KMS-11 (cell line): ENCODE results near the gene RSF1.
"Not testable (repeated sequence)": the region's sequence is repeated elsewhere in the genome, so short reads cannot be mapped to it uniquely, and the experiment has no call there.

Experiments used
- H2AFZ ChIP-seq: fragments of 200-600 bp; sonication (generic); 2 replicates; pipeline ENCODE4 v1.6.1; 2016; ENCODE audit warnings: antibody characterized with exemption, mixed run types, low read depth
- H3K27ac ChIP-seq: fragments of 200-600 bp; sonication (generic); 2 replicates; pipeline ENCODE4 v1.6.1; 2016; ENCODE audit warnings: mild to moderate bottlenecking, mixed run types
- H3K27me3 ChIP-seq: fragments of 200-600 bp; sonication (generic); 2 replicates; pipeline ENCODE4 v1.6.1; 2017; ENCODE audit warnings: mild to moderate bottlenecking, low read depth, mixed run types, moderate library complexity; ENCODE audit not compliant: insufficient read depth
- H3K36me3 ChIP-seq: fragments of 200-600 bp; sonication (generic); 2 replicates; pipeline ENCODE4 v1.6.1; 2017; ENCODE audit warnings: mild to moderate bottlenecking, mixed run types; ENCODE audit not compliant: insufficient read depth
- H3K4me1 ChIP-seq: fragments of 200-600 bp; sonication (generic); 2 replicates; pipeline ENCODE4 v1.6.1; 2016; ENCODE audit warnings: mild to moderate bottlenecking, low read depth, mixed run types; ENCODE audit not compliant: poor library complexity, severe bottlenecking
- H3K4me2 ChIP-seq: fragments of 200-600 bp; sonication (generic); 2 replicates; pipeline ENCODE4 v1.7.0; 2016; ENCODE audit warnings: mild to moderate bottlenecking, mixed run types
- H3K4me3 ChIP-seq: fragments of 200-600 bp; sonication (generic); IDR thresholded peaks from 2 replicates; pipeline ENCODE4 v1.6.1; 2017; ENCODE audit warnings: low read depth, low read length, mixed read lengths; ENCODE audit not compliant: insufficient read depth
- H3K79me2 ChIP-seq: fragments of 200-600 bp; sonication (generic); 2 replicates; pipeline ENCODE4 v1.6.1; 2016; ENCODE audit warnings: low read depth, mixed run types; ENCODE audit not compliant: insufficient read depth
- H3K9ac ChIP-seq: fragments of 200-600 bp; sonication (generic); 2 replicates; pipeline ENCODE4 v1.6.1; 2016; ENCODE audit warnings: mild to moderate bottlenecking, mixed run types
- H4K20me1 ChIP-seq: fragments of 200-600 bp; sonication (generic); 2 replicates; pipeline ENCODE4 v1.6.1; 2016; ENCODE audit warnings: mild to moderate bottlenecking, mixed run types; ENCODE audit not compliant: insufficient read depth
- CTCF ChIP-seq: fragments of 200-600 bp; sonication (generic); conservative IDR thresholded peaks from 2 replicates; pipeline ENCODE4 v1.6.1; 2017; ENCODE audit warnings: low read depth, mild to moderate bottlenecking, antibody characterized with exemption, low read length, moderate library complexity, mixed read lengths

The RSF1 gene

GRCh38 chr11:77828926-77829325 is 8.4 kb upstream of the RSF1 start:
- no peak overlapping the region for H2AFZ ChIP-seq
- H3K36me3 ChIP-seq: no peaks in the 10 kb centered on the region
- H3K4me2 ChIP-seq: no peak overlapping the region
- H3K27ac ChIP-seq: no peak overlapping the region
- H3K27me3 ChIP-seq: no peaks in the 10 kb centered on the region
- TF ChIP-seq CTCF: no peak
- no peaks in the 10 kb centered on the region for H4K20me1 ChIP-seq
- no peaks in the 10 kb centered on the region for H3K4me1 ChIP-seq
- H3K4me3 ChIP-seq: no peak overlapping the region
- H3K9ac ChIP-seq: no peak overlapping the region
- H3K79me2 ChIP-seq: no peaks in the 10 kb centered on the region

DNA sequence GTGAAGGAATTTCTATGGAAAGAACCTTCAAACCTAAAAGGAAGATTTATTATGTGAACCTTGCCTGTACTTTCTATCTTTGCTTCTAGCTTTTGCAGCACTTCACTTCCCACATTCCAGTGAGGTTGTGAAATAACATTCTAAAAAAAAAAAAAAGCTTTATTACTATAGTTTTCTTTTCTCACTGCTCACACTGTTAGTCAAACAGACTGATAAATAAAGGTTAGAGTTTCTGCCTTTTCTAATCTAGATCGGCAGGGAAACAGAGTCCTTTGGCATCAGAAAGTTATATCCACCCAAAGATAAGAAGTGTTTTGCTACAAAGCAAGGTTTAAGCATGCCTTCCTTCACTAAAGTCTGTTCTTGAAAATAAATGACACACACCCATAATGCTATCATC is 3.3 kb upstream of the RSF1 start:
- no peak overlapping the region for H3K9ac ChIP-seq
- H3K27ac ChIP-seq: no peak overlapping the region

GRCh38 chr11:77822126-77822525 is 1.6 kb upstream of the RSF1 start:
- H3K4me1 ChIP-seq: peaks cover 18% of the 10 kb centered on the region
- not testable (repeated sequence) for H3K27ac ChIP-seq, H3K4me3 ChIP-seq, H2AFZ ChIP-seq, H3K36me3 ChIP-seq, H3K27me3 ChIP-seq, H3K9ac ChIP-seq, H3K4me2 ChIP-seq
- peaks cover 14% of the 10 kb centered on the region for H4K20me1 ChIP-seq
- peaks cover 32% of the 10 kb centered on the region for H3K79me2 ChIP-seq

More for the DNA sequence above, 3.3 kb upstream of the RSF1 start:
- no peak overlapping the region for H3K4me3 ChIP-seq
- H3K27me3 ChIP-seq: no peaks in the 10 kb centered on the region
- H2AFZ ChIP-seq: no peak overlapping the region
- no peaks in the 10 kb centered on the region for H3K36me3 ChIP-seq
- H3K4me1 ChIP-seq: peaks cover 6% of the 10 kb centered on the region
- TF ChIP-seq CTCF: no peak
- H3K4me2 ChIP-seq: no peak overlapping the region
- H3K79me2 ChIP-seq: peaks cover 16% of the 10 kb centered on the region
- no peaks in the 10 kb centered on the region; the same call in 1 of the 2 replicates for H4K20me1 ChIP-seq

GRCh38 chr11:77821349-77821851 is 878 bp upstream of the RSF1 start:
- no peak for TF ChIP-seq CTCF
- no peaks in the 10 kb centered on the region for H3K36me3 ChIP-seq
- H3K27me3 ChIP-seq: no peaks in the 10 kb centered on the region
- no peak overlapping the region; the same call in 1 of the 2 replicates for H3K9ac ChIP-seq
- no peak overlapping the region for H3K4me3 ChIP-seq
- peaks cover 40% of the 10 kb centered on the region for H3K79me2 ChIP-seq
- H3K27ac ChIP-seq: no peak overlapping the region
- peaks cover 18% of the 10 kb centered on the region for H3K4me1 ChIP-seq
- H3K4me2 ChIP-seq: peak overlapping the region; percentile 86
- peaks cover 15% of the 10 kb centered on the region for H4K20me1 ChIP-seq
- H2AFZ ChIP-seq: peak overlapping the region; percentile 75

- no peak overlapping the region for H3K4me3 ChIP-seq
- peak overlapping the region; percentile 79 for H3K9ac ChIP-seq
- no peaks in the 10 kb centered on the region for H3K36me3 ChIP-seq
- H3K79me2 ChIP-seq: peaks cover 53% of the 10 kb centered on the region
- H4K20me1 ChIP-seq: peaks cover 15% of the 10 kb centered on the region
- no peak for TF ChIP-seq CTCF
- H3K27ac ChIP-seq: peak overlapping the region; percentile 71
- H3K4me1 ChIP-seq: peaks cover 18% of the 10 kb centered on the region
- H2AFZ ChIP-seq: peak overlapping the region; percentile 75
- H3K4me2 ChIP-seq: peak overlapping the region; percentile 79
- no peaks in the 10 kb centered on the region for H3K27me3 ChIP-seq
These were observed 479 bp downstream of the RSF1 start for GRCh38 chr11:77819921-77820564.
